SK-N-SH (cell line): Measurements from ENCODE around the gene HARS1. TPM values are rescaled to one million over a fixed set of nuclear protein-coding genes. Genes with fewer than 3 reads are reported as not detected.

Experiments
- CTCF ChIA-PET: fragments of 300-600, 350-600 bp; formaldehyde crosslinking; extraction: SDS; loops from one replicate; lab custom pipeline; 2021; lab: Yijun Ruan, JAX
- POLR2A ChIA-PET: fragments of 350-600 bp; sonication (Branson Sonifier 250); formaldehyde crosslinking; extraction: SDS; loops from one replicate; lab custom pipeline; 2020; ENCODE audit warnings: antibody characterized with exemption, inconsistent platforms; lab: Yijun Ruan, JAX
- DNase-seq: peaks from one replicate; pipeline ENCODE4 v3.0.0; 2012
- H2AFZ ChIP-seq: fragments of 200-600 bp; sonication (generic); 2 replicates; pipeline ENCODE4 v1.8.1; 2016; ENCODE audit warnings: antibody characterized with exemption, mild to moderate bottlenecking, low read depth
- H3F3A ChIP-seq: fragments of 200-600 bp; sonication (generic); replicated peaks from 2 replicates; pipeline ENCODE3; 2016; ENCODE audit warnings: antibody characterized with exemption, mild to moderate bottlenecking; ENCODE audit not compliant: insufficient read depth
- H3K27ac ChIP-seq, 2 experiments: fragments of 200-500 bp in 1 of 2; fragments of 200-600 bp in 1 of 2; sonication (Bioruptor generic) in 1 of 2; sonication (generic), shearing (Covaris generic) in 1 of 2; 2 replicates each; pipeline versions ENCODE4 v1.5.1 to v1.6.1; 2014 to 2016; ENCODE audit warnings: low read depth in 2 of 2, inconsistent platforms in 1 of 2, low read length in 1 of 2, mild to moderate bottlenecking in 1 of 2, mixed read lengths in 1 of 2
- H3K27me3 ChIP-seq: fragments of 200-600 bp; sonication (generic), shearing (Covaris generic); 2 replicates; pipeline ENCODE4 v1.6.1; 2016; ENCODE audit warnings: mixed run types; ENCODE audit not compliant: insufficient read depth
- H3K36me3 ChIP-seq, 2 experiments: fragments of 200-500 bp in 1 of 2; fragments of 200-600 bp in 1 of 2; sonication (Bioruptor generic) in 1 of 2; sonication (generic) in 1 of 2; replicated peaks in 1 of 2; 2 replicates each; pipeline versions ENCODE3 to v1.5.1; 2014 to 2016; ENCODE audit warnings: low read length in 1 of 2, mild to moderate bottlenecking in 1 of 2; ENCODE audit not compliant: insufficient read depth in 2 of 2, control insufficient read depth in 1 of 2
- H3K4me1 ChIP-seq, 2 experiments: fragments of 200-500 bp in 1 of 2; fragments of 200-600 bp in 1 of 2; sonication (Bioruptor generic) in 1 of 2; sonication (generic), shearing (Covaris generic) in 1 of 2; 2 replicates each; pipeline versions ENCODE4 v1.5.1 to v1.6.1; 2014 to 2016; ENCODE audit warnings: low read depth in 1 of 2, low read length in 1 of 2, mixed run types in 1 of 2; ENCODE audit not compliant: insufficient read depth in 2 of 2, control insufficient read depth in 1 of 2
- H3K4me2 ChIP-seq: fragments of 200-600 bp; sonication (generic), shearing (Covaris generic); 2 replicates; pipeline ENCODE4 v1.6.1; 2017; ENCODE audit warnings: mixed run types
- H3K4me3 ChIP-seq, 2 experiments: fragments of 200-500 bp in 1 of 2; fragments of 200-600 bp in 1 of 2; sonication (Bioruptor generic) in 1 of 2; sonication (generic), shearing (Covaris generic) in 1 of 2; 2 replicates each; pipeline versions ENCODE4 v1.5.1 to v1.8.1; 2014 to 2016; ENCODE audit warnings: low read depth in 2 of 2, inconsistent platforms in 1 of 2, low read length in 1 of 2, mild to moderate bottlenecking in 1 of 2, mixed read lengths in 1 of 2, moderate library complexity in 1 of 2
- H3K79me2 ChIP-seq: fragments of 200-600 bp; sonication (generic); 2 replicates; pipeline ENCODE4 v1.8.1; 2017; ENCODE audit warnings: mild to moderate bottlenecking; ENCODE audit not compliant: insufficient read depth
- H3K9ac ChIP-seq: fragments of 200-600 bp; sonication (generic); 2 replicates; pipeline ENCODE4 v1.6.1; 2017; ENCODE audit warnings: mixed run types
- H3K9me2 ChIP-seq: fragments of 200-600 bp; sonication (generic); 2 replicates; pipeline ENCODE4 v1.6.1; 2017; ENCODE audit warnings: mixed run types
- H3K9me3 ChIP-seq: fragments of 200-600 bp; sonication (generic); 2 replicates; pipeline ENCODE4 v1.6.1; 2017; ENCODE audit warnings: mixed run types, mild to moderate bottlenecking, moderate library complexity
- H4K20me1 ChIP-seq: fragments of 200-600 bp; sonication (generic); 2 replicates; pipeline ENCODE4 v1.6.1; 2017; ENCODE audit warnings: mild to moderate bottlenecking, mixed run types; ENCODE audit not compliant: insufficient read depth
- CHD2 ChIP-seq: fragments of 150-350 bp; IDR thresholded peaks from 2 replicates; pipeline ENCODE4 v1.6.1; 2018; ENCODE audit warnings: low read length; ENCODE audit not compliant: partially characterized antibody
- ELF1 ChIP-seq: IDR thresholded peaks from 2 replicates; pipeline ENCODE4 v1.4.0; 2012
- EZH2phosphoT487 ChIP-seq: fragments of 200-600 bp; sonication (generic); IDR thresholded peaks from 2 replicates; pipeline ENCODE4 v1.6.1; 2017; ENCODE audit warnings: low read depth, mixed run types, mild to moderate bottlenecking, antibody characterized with exemption, moderate library complexity, borderline replicate concordance
- FOSL2 ChIP-seq: IDR thresholded peaks from 2 replicates; pipeline ENCODE4 v1.4.0; 2012; ENCODE audit warnings: low read depth, mild to moderate bottlenecking, moderate library complexity, borderline replicate concordance
- JUND ChIP-seq: IDR thresholded peaks from 2 replicates; pipeline ENCODE4 v1.4.0; 2012
- MXI1 ChIP-seq: IDR thresholded peaks from 2 replicates; pipeline ENCODE4 v1.6.1; 2012; ENCODE audit warnings: mild to moderate bottlenecking, low read depth, low read length, improper control_type of control experiment
- NFIC ChIP-seq: IDR thresholded peaks from 2 replicates; pipeline ENCODE4 v1.4.0; 2012; ENCODE audit warnings: borderline replicate concordance
- NRF1 ChIP-seq: IDR thresholded peaks from 2 replicates; pipeline ENCODE4 v1.6.1; 2012; ENCODE audit warnings: low read depth, mild to moderate bottlenecking, low read length
- POLR2AphosphoS5 ChIP-seq: IDR thresholded peaks from 2 replicates; pipeline ENCODE4 v1.6.1; 2012; ENCODE audit warnings: low read depth, low read length
- RAD21 ChIP-seq: IDR thresholded peaks from 2 replicates; pipeline ENCODE4 v1.6.1; 2012; ENCODE audit warnings: mild to moderate bottlenecking, low read length
- REST ChIP-seq: IDR thresholded peaks from 2 replicates; pipeline ENCODE4 v1.6.1; 2012; ENCODE audit warnings: mild to moderate bottlenecking, low read depth, low read length, moderate library complexity
- RXRA ChIP-seq: IDR thresholded peaks from 2 replicates; pipeline ENCODE4 v1.4.0; 2012; ENCODE audit warnings: low read depth, mild to moderate bottlenecking, borderline replicate concordance
- USF1 ChIP-seq: IDR thresholded peaks from 2 replicates; pipeline ENCODE4 v1.4.0; 2012; ENCODE audit warnings: low read depth, borderline replicate concordance
- USF2 ChIP-seq: fragments of 150-350 bp; IDR thresholded peaks from 2 replicates; pipeline ENCODE4 v1.6.1; 2017; ENCODE audit warnings: antibody characterized with exemption, low read length, low read depth, borderline replicate concordance
- WGBS: methylation state at CpG from one replicate; pipeline ENCODE4 v1.1.6; 2017; ENCODE audit warnings: low lambda C conversion rate; 5-methylcytosine and 5-hydroxymethylcytosine counted together
- polyA plus RNA-seq, 3 experiments: library from polyadenylated mRNA; depleted of rRNA; stranded (reverse); fragments of >200 nt; gene quantifications; 2 replicates each; pipeline ENCODE4 v1.2.3, GENCODE V29; 2012
- TF ChIP-seq, protein P1 (sequence below): fragments of 200-600 bp; sonication (generic); IDR thresholded peaks from 2 replicates; pipeline ENCODE4 v1.6.1; 2017; ENCODE audit warnings: antibody characterized with exemption, mild to moderate bottlenecking, moderate library complexity

The HARS1 gene
- polyA plus RNA-seq, 1 of the 3 experiments (the other 2 are of a cell fraction), result 124 TPM

DNA sequence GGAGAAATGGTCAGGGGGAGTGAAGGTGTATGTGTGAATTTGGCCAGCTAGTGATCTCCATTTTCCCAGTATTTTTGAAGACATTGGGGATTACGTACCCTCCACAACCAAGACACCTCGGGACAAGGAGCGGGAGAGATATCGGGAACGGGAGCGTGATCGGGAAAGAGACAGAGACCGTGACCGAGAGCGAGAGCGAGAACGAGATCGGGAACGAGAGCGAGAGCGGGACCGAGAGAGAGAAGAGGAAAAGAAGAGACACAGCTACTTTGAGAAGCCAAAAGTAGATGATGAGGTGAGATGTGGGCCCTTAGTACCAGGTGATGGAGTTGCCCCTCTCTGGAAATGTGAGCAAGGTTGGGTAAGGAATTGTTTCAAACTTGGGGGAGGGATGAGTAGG is 32.3 kb downstream of the HARS1 start:
- no peak overlapping the region for H3K4me3 ChIP-seq
- peaks cover 65 to 79% of the 10 kb centered on the region in 2 experiments for H3K36me3 ChIP-seq
- H3K4me2 ChIP-seq, result no peak overlapping the region
- H3K27ac ChIP-seq, result no peak overlapping the region
- no peaks in the 10 kb centered on the region for H3K27me3 ChIP-seq
- H4K20me1 ChIP-seq, result no peaks in the 10 kb centered on the region
- DNase-seq, result no peak
- POLR2A ChIA-PET, result no interaction called here
- no peak overlapping the region for H2AFZ ChIP-seq
- no peak overlapping the region for H3K9ac ChIP-seq
- WGBS, result 97% methylated on average over 17 of the region's 17 CpGs
- H3F3A ChIP-seq, result peaks cover 16% of the 10 kb centered on the region
- TF ChIP-seq FOSL2 (no peak), MXI1 (no peak), POLR2AphosphoS5 (no peak), USF2 (no peak), JUND (no peak), CHD2 (no peak), NFIC (no peak), RAD21 (no peak), NRF1 (no peak), REST (no peak), USF1 (no peak), ELF1 (no peak), EZH2phosphoT487 (no peak), RXRA (no peak)
- TF ChIP-seq, protein P1, sequence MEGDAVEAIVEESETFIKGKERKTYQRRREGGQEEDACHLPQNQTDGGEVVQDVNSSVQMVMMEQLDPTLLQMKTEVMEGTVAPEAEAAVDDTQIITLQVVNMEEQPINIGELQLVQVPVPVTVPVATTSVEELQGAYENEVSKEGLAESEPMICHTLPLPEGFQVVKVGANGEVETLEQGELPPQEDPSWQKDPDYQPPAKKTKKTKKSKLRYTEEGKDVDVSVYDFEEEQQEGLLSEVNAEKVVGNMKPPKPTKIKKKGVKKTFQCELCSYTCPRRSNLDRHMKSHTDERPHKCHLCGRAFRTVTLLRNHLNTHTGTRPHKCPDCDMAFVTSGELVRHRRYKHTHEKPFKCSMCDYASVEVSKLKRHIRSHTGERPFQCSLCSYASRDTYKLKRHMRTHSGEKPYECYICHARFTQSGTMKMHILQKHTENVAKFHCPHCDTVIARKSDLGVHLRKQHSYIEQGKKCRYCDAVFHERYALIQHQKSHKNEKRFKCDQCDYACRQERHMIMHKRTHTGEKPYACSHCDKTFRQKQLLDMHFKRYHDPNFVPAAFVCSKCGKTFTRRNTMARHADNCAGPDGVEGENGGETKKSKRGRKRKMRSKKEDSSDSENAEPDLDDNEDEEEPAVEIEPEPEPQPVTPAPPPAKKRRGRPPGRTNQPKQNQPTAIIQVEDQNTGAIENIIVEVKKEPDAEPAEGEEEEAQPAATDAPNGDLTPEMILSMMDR, result no peak
- TF ChIP-seq, all 33 proteins: peak for 0
- Histone ChIP-seq H3K4me1 (no peaks in the 10 kb centered on the region; a peak in 1 of 4 replicates), H3K79me2 (no peaks in the 10 kb centered on the region), H3K9me3 (no peaks in the 10 kb centered on the region), H3K9me2 (no peaks in the 10 kb centered on the region)
- CTCF ChIA-PET, result interaction anchor here (0.6 to 0.7 kb wide), 2 partner anchors 307 to 1392 kb away, joined by 3 read pairs; no protein-coding TSS in a partner anchor
